Brain microvascular endothelial cell (primary cell): Measurements from ENCODE around the gene CREB3.

Experiments used
- DNase-seq: peaks from one replicate; pipeline ENCODE4 v3.0.0-alpha.2; 2020
- H3K27ac ChIP-seq: fragments of 250-450 bp; sonication (Bioruptor Pico); 2 replicates; pipeline ENCODE4 v1.5.1; 2020; ENCODE audit warnings: mild to moderate bottlenecking, moderate library complexity
- H3K27me3 ChIP-seq: fragments of 250-450 bp; sonication (Bioruptor Pico); replicated peaks from 2 replicates; pipeline ENCODE4 v1.5.1; 2020; ENCODE audit warnings: mild to moderate bottlenecking
- H3K36me3 ChIP-seq: fragments of 250-450 bp; sonication (Bioruptor Pico); replicated peaks from 2 replicates; pipeline ENCODE4 v1.5.1; 2020; ENCODE audit warnings: mild to moderate bottlenecking
- H3K4me3 ChIP-seq: 2 replicates; pipeline ENCODE4 v1.5.1; 2011; ENCODE audit warnings: low read depth, mild to moderate bottlenecking, control low read depth, low read length, moderate library complexity
- CTCF ChIP-seq: IDR thresholded peaks from 2 replicates; pipeline ENCODE4 v1.5.1; 2011; ENCODE audit warnings: low read depth, mild to moderate bottlenecking, moderate library complexity, low read length, control low read depth, inconsistent platforms; ENCODE audit errors: missing control alignments
- in situ Hi-C: cut with HindIII; loops from 2 replicates; pipeline ENCODE4 v1.10.0; 2017; ENCODE audit warnings: low sequenced_read_pairs, low pct_ligation_motif_present

CREB3 gene

GRCh38 chr9:35711501-35712428 is 20.7 kb upstream of the CREB3 start:
- Histone ChIP-seq H3K36me3 (peaks cover 94% of the 10 kb centered on the region), H3K27me3 (no peaks in the 10 kb centered on the region), H3K4me3 (no peak overlapping the region), H3K27ac (no peak overlapping the region)
- in situ Hi-C loops: no loop called here
- no peak for DNase-seq
- TF ChIP-seq CTCF: no peak

- in situ Hi-C loops: no loop called here
- H3K4me3 ChIP-seq: no peak overlapping the region
- no peak for DNase-seq
- H3K36me3 ChIP-seq: peaks cover 94% of the 10 kb centered on the region
- TF ChIP-seq CTCF: no peak
- H3K27ac ChIP-seq: no peak overlapping the region
- H3K27me3 ChIP-seq: no peaks in the 10 kb centered on the region
Observed at GRCh38 chr9:35712762-35713400, 19.6 kb upstream of the CREB3 start.

DNA sequence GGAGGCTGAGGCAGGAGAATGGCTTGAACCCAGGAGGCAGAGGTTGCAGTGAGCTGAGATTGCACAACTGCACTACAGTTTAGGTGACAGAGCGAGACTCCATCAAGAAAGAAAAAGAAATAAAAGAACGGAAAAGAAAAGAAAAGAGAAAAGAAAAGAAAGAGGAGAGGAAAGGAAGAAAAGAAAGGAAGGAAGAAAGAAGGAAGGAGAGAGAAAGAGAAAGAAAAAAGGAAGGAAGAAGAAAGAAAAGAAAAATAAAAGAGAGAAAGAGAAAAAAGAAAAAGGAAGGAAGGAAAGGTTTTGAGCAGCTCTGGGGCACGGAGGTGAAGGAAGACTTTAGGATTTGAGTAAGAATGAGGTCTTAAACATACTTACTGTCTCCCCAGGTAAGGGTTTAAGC is 18.9 kb upstream of the CREB3 start:
- Histone ChIP-seq H3K36me3 (peaks cover 94% of the 10 kb centered on the region), H3K27ac (no peak overlapping the region), H3K4me3 (no peak overlapping the region), H3K27me3 (no peaks in the 10 kb centered on the region)
- DNase-seq: no peak
- in situ Hi-C loops: no loop called here
- TF ChIP-seq CTCF: no peak

DNA sequence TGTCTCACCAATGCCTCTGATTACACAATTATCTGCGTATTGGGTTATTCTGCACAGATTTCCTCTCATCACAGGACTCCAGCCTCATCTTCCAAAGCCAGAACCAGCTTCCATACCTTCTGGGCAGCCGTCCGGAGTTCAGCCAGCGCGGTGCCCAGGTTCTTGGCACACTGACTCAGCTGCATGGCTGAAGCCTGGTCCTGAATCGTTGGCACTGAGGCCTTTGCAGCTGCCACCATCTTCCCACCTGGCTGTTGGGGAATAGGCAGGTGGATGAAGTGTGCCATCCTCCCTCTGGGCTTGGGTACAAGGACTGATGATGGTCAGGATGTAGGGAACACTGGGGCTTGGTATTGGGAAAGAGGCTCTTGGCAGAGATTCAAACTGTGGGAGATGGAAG is 18.3 kb upstream of the CREB3 start:
- Histone ChIP-seq H3K36me3 (peaks cover 94% of the 10 kb centered on the region), H3K27ac (no peak overlapping the region), H3K4me3 (no peak overlapping the region), H3K27me3 (no peaks in the 10 kb centered on the region)
- no peak for DNase-seq
- no peak for TF ChIP-seq CTCF
- in situ Hi-C loops: no loop called here

- DNase-seq: no peak
- Histone ChIP-seq H3K27me3 (no peaks in the 10 kb centered on the region), H3K27ac (no peak overlapping the region), H3K36me3 (peaks cover 96% of the 10 kb centered on the region), H3K4me3 (no peak overlapping the region)
- no peak for TF ChIP-seq CTCF
- in situ Hi-C loops: no loop called here
Observed at GRCh38 chr9:35714579-35715252, 17.8 kb upstream of the CREB3 start.
